Mucosa of descending colon (tissue), 3 donors: Measurements from ENCODE around the gene CCDC3. TPM values are rescaled to one million over a fixed set of nuclear protein-coding genes. Genes with fewer than 3 reads are reported as not detected.

ENCODE experiments used
- ATAC-seq: fragments of 200-7000 bp; cut with Tn5 transposase; one replicate; pipeline ENCODE4 v1.9.1; 2020; ENCODE audit warnings: mild to moderate bottlenecking, moderate library complexity
- DNase-seq, 3 donors: peaks; one replicate each; pipeline ENCODE4 v3.0.0-alpha.2; 2020
- H3K36me3 ChIP-seq: fragments of 200-600 bp; one replicate; pipeline ENCODE4 v1.8.0; 2021; ENCODE audit warnings: low read depth, mild to moderate bottlenecking
- H3K4me1 ChIP-seq: fragments of 200-600 bp; one replicate; pipeline ENCODE4 v1.8.0; 2021; ENCODE audit warnings: low read depth, mild to moderate bottlenecking
- H3K4me3 ChIP-seq: fragments of 200-600 bp; one replicate; pipeline ENCODE4 v1.8.0; 2021; ENCODE audit warnings: mild to moderate bottlenecking
- H3K9me3 ChIP-seq: fragments of 200-600 bp; one replicate; pipeline ENCODE4 v1.8.0; 2021; ENCODE audit warnings: mild to moderate bottlenecking
- intact Hi-C, 2 donors: fragments of 100-400 bp; cut with DNase I in 1 of 2; cut with micrococcal nuclease in 1 of 2; formaldehyde crosslinking; loops; one replicate each; pipeline versions ENCODE4 v1.11.0 to v1.11.1; 2022; cut with DNase I, micrococcal nuclease
- total RNA-seq, 3 donors: library from RNA; stranded (reverse); fragmentation: NEBNext Ultra II Directional in 2 of 3; extraction: Animal tissue kit (Norgen Biotek cat#: 25700) in 2 of 3; gene quantifications; one replicate each; pipeline versions ENCODE4 v1.2.1 to v1.2.4, GENCODE V29; 2021 to 2023
- TF ChIP-seq, protein P1 (sequence below): fragments of 200-600 bp; IDR thresholded peaks from one replicate; pipeline ENCODE4 v1.8.0; 2022; ENCODE audit warnings: antibody characterized with exemption, mild to moderate bottlenecking
- donor health status: DM: no; HTN: no; CAD: no; lungs with moderate emphysema.
- donor health status: DM: no; HTN: no; CAD: no.
- donor health status: DM: no; HTN: yes; CAD: no.

The CCDC3 gene
- total RNA-seq, 3 donors from 2014 or later: 0.84 to 3.3 (median 2.3) TPM

DNA sequence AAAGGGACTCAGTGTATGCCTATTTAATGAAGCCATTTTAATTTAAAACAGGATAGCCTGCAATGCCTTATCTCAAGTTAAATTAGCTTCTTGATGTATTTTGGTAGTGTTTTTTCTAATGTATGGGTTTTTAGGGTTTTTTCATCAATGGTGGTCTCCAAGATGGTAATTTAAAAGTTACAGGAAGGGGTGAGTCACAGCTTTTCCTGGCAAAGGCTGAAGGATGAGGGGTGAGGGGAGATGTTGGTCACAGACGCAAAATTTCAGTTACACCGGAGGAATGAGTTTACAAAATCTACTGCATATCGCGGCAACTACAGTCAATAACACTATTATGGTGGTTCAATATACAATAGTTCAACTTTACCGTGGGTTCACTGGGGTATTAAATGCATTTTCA, 31.6 kb downstream of the CCDC3 start:
- intact Hi-C loops: no loop called here
- H3K36me3 ChIP-seq: no peaks in the 10 kb centered on the region

DNA sequence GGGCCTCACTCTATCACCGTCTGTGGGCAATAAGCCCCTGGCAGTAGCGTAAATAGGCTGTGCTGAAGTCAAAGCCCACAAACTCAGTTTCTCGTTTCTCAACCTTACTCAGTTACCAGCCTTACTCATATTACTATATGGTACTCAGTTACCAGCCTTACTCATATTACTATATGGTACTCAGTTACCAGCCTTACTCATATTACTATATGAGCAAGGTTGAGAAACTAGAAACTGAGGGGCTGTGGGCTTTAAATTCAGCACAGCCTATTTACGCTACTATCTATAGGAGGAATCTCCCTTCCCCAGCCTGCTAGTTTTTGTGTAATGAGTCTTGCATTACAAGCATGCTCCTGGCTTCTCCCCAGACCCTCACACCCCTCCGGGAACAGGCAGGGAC, 35.4 kb downstream of the CCDC3 start:
- TF ChIP-seq, protein P1, sequence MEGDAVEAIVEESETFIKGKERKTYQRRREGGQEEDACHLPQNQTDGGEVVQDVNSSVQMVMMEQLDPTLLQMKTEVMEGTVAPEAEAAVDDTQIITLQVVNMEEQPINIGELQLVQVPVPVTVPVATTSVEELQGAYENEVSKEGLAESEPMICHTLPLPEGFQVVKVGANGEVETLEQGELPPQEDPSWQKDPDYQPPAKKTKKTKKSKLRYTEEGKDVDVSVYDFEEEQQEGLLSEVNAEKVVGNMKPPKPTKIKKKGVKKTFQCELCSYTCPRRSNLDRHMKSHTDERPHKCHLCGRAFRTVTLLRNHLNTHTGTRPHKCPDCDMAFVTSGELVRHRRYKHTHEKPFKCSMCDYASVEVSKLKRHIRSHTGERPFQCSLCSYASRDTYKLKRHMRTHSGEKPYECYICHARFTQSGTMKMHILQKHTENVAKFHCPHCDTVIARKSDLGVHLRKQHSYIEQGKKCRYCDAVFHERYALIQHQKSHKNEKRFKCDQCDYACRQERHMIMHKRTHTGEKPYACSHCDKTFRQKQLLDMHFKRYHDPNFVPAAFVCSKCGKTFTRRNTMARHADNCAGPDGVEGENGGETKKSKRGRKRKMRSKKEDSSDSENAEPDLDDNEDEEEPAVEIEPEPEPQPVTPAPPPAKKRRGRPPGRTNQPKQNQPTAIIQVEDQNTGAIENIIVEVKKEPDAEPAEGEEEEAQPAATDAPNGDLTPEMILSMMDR: no peak
- DNase-seq (no peak), ATAC-seq (no peak)
- intact Hi-C loops: no loop called here
- Histone ChIP-seq H3K9me3 (no peaks in the 10 kb centered on the region), H3K4me3 (no peak overlapping the region), H3K4me1 (peaks cover 6% of the 10 kb centered on the region), H3K36me3 (no peaks in the 10 kb centered on the region)

More for the DNA sequence above, 31.6 kb downstream of the CCDC3 start:
- DNase-seq: no peak
- no peak overlapping the region for H3K4me3 ChIP-seq
- H3K9me3 ChIP-seq: no peaks in the 10 kb centered on the region
- no peaks in the 10 kb centered on the region for H3K4me1 ChIP-seq
- TF ChIP-seq, protein P1: no peak
- ATAC-seq: no peak

DNA sequence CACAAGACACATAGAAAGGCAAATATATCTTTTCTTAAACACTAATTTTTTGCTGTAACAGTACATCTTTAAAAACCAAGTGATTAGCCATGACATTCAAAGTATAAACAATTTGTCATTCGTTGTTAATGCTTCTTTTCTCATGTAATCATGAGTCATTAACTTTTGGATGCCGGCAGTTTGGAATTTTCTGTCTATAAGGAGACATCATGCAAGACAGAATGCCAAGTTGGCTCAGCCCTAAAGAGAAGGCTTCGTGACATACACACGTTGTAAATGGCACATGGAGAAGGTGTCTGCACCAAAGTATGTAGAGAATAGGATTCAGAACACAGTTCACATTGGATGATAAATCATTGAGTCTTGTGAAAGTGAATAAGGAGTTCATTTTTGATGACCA, 35.9 kb downstream of the CCDC3 start:
- DNase-seq (no peak), ATAC-seq (no peak)
- Histone ChIP-seq H3K36me3 (no peaks in the 10 kb centered on the region), H3K4me3 (no peak overlapping the region), H3K9me3 (no peaks in the 10 kb centered on the region), H3K4me1 (peaks cover 11% of the 10 kb centered on the region)
- intact Hi-C loops: no loop called here
- TF ChIP-seq, protein P1: no peak

DNA sequence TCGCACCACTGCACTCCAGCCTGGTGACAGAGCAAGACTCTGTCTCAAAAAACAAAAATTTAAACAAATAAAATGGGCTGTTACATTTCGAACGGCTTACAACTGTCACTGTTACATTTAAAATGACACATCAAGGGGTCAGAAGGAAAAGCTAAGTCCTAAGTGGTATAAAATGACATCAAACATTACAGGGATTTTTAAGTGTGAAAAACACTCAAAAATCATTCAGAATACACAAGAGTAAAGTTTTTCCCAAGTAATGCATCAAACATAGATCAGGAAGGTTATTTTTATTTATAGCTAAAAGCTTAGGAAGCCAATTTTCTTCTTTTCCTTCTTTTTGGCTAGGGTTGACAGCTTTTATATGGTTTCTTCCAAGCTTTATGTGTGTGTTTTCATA, 39.0 kb downstream of the CCDC3 start:
- intact Hi-C loops: no loop called here
- TF ChIP-seq, protein P1: no peak
- H3K36me3 ChIP-seq: no peaks in the 10 kb centered on the region
- DNase-seq (no peak), ATAC-seq (no peak)
- no peaks in the 10 kb centered on the region for H3K9me3 ChIP-seq
- H3K4me1 ChIP-seq: peaks cover 12% of the 10 kb centered on the region
- no peak overlapping the region for H3K4me3 ChIP-seq

DNA sequence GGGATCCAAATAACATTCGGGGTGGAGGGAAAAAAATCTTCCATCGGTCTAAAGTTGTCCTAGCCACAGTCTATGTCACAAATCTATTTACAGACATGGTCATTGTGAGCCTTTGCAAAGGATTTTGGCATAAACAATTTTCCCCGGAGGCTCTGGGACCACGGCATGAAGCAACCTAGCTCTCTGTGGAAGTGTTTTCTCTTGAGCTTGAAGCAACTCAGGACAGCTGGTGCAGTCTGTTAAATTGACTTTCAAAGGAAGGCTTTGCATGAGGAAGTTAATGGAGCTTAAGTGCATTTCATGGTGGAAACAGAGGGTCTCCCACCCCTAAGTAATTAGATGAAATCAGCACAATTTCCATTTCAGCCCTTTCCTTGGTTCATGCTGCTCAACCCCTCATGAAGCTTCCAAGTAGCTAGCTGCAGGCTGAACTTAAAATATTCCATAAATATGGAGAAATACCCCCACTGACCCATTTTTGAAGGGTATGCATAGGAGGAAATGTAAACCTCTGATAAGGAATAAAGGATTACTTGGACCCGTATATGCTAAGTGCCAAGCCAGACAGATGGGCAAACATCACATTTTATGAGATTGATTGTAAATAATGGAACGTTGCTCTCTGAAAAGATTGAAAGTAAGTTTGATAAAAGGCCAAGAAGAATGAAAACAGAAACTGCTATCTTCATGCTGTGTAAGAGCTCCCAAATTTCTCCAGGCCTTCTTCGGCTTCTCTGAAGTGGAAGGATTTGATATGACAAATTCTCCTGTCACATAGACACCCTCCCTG, 39.9 kb downstream of the CCDC3 start:
- intact Hi-C loops: no loop called here
- Histone ChIP-seq H3K9me3 (no peaks in the 10 kb centered on the region), H3K4me1 (peaks cover 12% of the 10 kb centered on the region), H3K36me3 (no peaks in the 10 kb centered on the region), H3K4me3 (no peak overlapping the region)
- DNase-seq (no peak), ATAC-seq (no peak)
- TF ChIP-seq, protein P1: no peak
